ENCODE results near the gene CEP68. TPM values are rescaled to one million over a fixed set of nuclear protein-coding genes. Genes with fewer than 3 reads are reported as not detected.

Gene CEP68
- polyA plus RNA-seq, 2 of the 4 experiments (the other 2 are of a cell fraction): 6.8 to 9.2 TPM

- no peak for FAIRE-seq
- CTCF ChIA-PET: interaction anchor here (1.2 to 5.8 kb wide), 4 partner anchors 10 to 109 kb away, joined by 3 to 39 read pairs (median 3); no protein-coding TSS in a partner anchor
- no peak for DNase-seq (ENCODE audit: low read depth in 1 of 2, low spot score in 1 of 2)
- no peak for ATAC-seq
- 93% methylated on average over 13 of the region's 13 CpGs for WGBS (ENCODE audit: missing lambda C conversion rate)
- H3K4me2 ChIP-seq: no peak overlapping the region
- H3K9me3 ChIP-seq: no peaks in the 10 kb centered on the region
- H3K27ac ChIP-seq: no peak overlapping the region
- POLR2A ChIA-PET: no interaction called here
- no peak overlapping the region for H3K4me3 ChIP-seq
- peaks cover 26% of the 10 kb centered on the region for H3K4me1 ChIP-seq
- TF ChIP-seq BCL3 (IDR thresholded peaks at IDR 0.05): no peak
- no peak for TF ChIP-seq RCOR1 (IDR thresholded peaks at IDR 0.05; ENCODE audit: low read depth, low read length)
- no peak for TF ChIP-seq RNF2 (IDR thresholded peaks at IDR 0.05; ENCODE audit: borderline replicate concordance, low read depth)
- no peak for TF ChIP-seq KDM1A (IDR thresholded peaks at IDR 0.05; ENCODE audit: low read depth)
- TF ChIP-seq CBX8 (IDR thresholded peaks at IDR 0.05): no peak
- TF ChIP-seq NFE2L2 (conservative IDR thresholded peaks at IDR 0.05; ENCODE audit: low read length): no peak
- no peak for TF ChIP-seq FOXS1 (CRISPR knock-in tag; IDR thresholded peaks at IDR 0.05)
- TF ChIP-seq E2F6 (IDR thresholded peaks at IDR 0.05; ENCODE audit: borderline replicate concordance, low read depth): no peak
- TF ChIP-seq NPAS2 (CRISPR knock-in tag; IDR thresholded peaks at IDR 0.05; ENCODE audit: borderline replicate concordance): no peak
- TF ChIP-seq MAFK (IDR thresholded peaks at IDR 0.05; ENCODE audit: partially characterized antibody): no peak
- no peak for TF ChIP-seq MAX (IDR thresholded peaks at IDR 0.05)
- TF ChIP-seq CBX2 (IDR thresholded peaks at IDR 0.05; ENCODE audit: borderline replicate concordance, low read depth): no peak
- TF ChIP-seq CTCF (IDR thresholded peaks at IDR 0.05): no peak
- no peak for TF ChIP-seq PHF8 (IDR thresholded peaks at IDR 0.05; ENCODE audit: borderline replicate concordance, low read depth)
- TF ChIP-seq CHD2 (IDR thresholded peaks at IDR 0.05; ENCODE audit: low read length, partially characterized antibody): no peak
These were observed 29.3 kb upstream of the CEP68 start for GRCh38 chr2:65026704-65027464.

- Histone ChIP-seq H3K4me1 (peaks cover 32% of the 10 kb centered on the region), H3K4me3 (no peak overlapping the region), H3K27ac (no peak overlapping the region), H3K9me3 (no peaks in the 10 kb centered on the region), H3K4me2 (no peak overlapping the region)
- WGBS (ENCODE audit: missing lambda C conversion rate): 81% methylated on average over 8 of the region's 8 CpGs
- FAIRE-seq: no peak
- DNase-seq (ENCODE audit: low read depth in 1 of 2, low spot score in 1 of 2): no peak
- TF ChIP-seq PHF8 (IDR thresholded peaks at IDR 0.05; ENCODE audit: borderline replicate concordance, low read depth): no peak
- CTCF ChIA-PET: interaction anchor here (11.8 kb wide), 1 partner anchor 108 kb away, joined by 177 read pairs; no protein-coding TSS in a partner anchor
- POLR2A ChIA-PET: no interaction called here
- ATAC-seq: no peak
These were observed 28.5 kb upstream of the CEP68 start for GRCh38 chr2:65027616-65028244.

Measured in A549 (cell line).